Stimulated activated naive CD8-positive, alpha-beta T cell treated with anti-CD3 and anti-CD28 coated beads, Interleukin-15, Interleukin-2, amounts not matched to agents 100 U/mL and 50 U/mL, for 24 hours (primary cell): Measurements from ENCODE around the gene DCTD.

ENCODE experiments used
- ATAC-seq: fragments of 150-1000 bp; cut with Tn5 transposase; one replicate; pipeline ENCODE4 v1.10.0; 2021
- DNase-seq: peaks from one replicate; pipeline ENCODE4 v3.0.0; 2021

Gene DCTD

DNA sequence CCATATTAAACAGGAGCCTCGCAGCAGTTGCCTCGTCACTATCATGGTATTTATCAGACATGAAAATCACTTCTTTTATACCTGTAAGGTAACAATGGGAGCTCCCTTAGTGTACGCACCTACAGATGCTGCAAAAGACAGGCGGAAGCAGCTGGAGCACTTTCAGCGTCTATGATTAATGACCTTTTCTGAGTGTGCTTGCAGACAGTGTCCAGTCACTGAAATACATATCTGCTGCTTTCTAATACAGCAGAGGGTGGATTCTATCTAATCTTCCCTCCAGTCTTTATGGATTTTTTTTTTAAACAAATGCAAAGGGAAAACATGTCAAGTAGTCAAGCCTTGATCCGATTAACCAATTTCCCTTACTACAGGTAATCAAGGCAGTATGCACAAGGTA is 24.1 kb downstream of the DCTD start:
- ATAC-seq = no peak
- DNase-seq = no peak

DNA sequence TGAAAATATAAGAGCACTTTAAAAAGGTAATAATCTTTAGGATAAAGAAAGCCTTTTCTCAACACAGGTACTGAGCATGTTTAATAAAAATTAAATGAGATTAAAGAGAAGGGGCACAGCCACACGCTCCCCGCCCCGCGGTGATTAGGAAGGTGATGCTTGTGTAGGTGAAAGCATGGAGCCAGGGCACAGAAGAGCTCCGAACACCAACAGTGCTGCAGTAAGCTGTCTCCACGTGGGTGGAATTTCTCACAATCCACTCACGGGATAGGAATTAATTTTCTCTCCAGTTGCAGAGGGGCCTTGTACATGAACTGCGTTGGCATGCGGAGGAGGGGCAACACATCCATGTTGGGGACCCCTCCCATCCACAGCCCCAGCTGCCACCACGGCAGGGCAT is 27.0 kb downstream of the DCTD start:
- DNase-seq (no peak), ATAC-seq (no peak)

DNA sequence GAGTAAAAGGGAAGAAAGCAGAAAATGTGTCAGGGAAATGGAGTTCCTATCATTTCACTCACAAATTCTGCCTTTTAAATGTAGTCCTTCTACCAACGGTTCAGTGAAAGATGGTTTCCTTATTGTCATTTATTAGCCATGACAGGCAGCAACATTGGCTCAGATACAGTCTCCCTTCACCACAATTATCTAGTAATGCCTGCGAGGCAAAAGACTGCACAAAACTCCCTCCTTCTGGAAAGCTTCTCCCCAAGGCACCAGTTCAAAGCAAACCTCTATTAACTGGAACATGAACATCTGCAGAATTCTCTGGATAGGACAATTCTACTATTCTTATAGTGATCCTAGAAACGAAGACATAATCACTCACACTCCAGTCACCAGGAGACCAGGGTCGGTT is 28.3 kb downstream of the DCTD start:
- ATAC-seq (no peak), DNase-seq (no peak)

DNA sequence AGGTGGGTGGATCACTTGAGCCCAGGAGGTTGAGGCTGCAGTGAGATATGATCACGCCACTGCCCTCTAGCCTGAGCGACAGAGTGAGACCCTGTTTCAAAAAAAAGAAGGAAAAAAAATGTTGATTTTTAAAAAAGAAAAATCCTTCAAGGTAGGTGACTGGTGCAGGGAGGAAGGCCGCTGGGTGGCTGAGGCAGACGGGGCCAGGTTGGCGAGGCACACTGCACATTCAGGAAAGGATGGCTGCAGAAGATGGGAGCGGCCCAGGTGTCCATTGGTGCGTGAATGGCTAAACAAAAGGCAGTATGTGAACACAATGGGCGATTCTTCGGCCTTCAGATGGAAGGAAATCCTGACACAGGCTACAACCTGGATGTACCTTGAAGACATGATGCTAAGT is 30.4 kb downstream of the DCTD start:
- no peak for DNase-seq
- no peak for ATAC-seq

DNA sequence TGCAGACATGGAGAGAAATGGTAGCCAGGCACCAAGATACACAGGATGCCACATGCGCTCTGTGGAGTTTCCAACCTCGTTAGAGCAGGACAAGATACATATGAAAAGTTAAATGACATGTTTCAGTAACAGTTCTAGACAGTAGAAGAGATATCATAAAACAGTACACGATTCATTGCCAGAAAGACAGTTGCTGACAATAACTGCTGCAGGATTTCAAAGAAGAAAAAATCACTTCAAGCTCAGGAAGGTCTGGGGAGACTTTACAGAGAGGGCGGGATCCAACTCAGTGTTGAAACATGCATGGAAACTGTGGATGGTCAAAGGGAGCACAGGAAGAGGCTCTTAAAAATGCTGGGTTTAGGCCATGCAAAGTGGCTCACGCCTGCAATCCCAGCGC is 31.0 kb downstream of the DCTD start:
- DNase-seq = no peak
- no peak for ATAC-seq

DNA sequence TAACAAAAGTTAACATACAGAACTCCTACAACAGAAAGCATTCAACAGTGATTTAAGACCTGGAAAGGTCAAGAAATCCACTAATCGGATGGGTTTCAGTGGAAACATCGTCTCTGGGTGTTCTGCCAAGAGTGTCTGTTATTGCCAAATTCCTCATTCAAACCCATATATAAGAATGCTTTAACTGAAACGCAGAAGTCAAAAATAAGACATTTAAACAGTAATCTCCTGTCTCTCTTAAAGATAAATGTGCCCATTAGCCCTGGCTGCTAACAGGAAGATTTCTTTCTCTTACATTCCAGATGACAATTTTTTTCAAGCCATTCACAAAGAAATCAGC is 31.5 kb downstream of the DCTD start:
- DNase-seq (no peak), ATAC-seq (no peak)

DNA sequence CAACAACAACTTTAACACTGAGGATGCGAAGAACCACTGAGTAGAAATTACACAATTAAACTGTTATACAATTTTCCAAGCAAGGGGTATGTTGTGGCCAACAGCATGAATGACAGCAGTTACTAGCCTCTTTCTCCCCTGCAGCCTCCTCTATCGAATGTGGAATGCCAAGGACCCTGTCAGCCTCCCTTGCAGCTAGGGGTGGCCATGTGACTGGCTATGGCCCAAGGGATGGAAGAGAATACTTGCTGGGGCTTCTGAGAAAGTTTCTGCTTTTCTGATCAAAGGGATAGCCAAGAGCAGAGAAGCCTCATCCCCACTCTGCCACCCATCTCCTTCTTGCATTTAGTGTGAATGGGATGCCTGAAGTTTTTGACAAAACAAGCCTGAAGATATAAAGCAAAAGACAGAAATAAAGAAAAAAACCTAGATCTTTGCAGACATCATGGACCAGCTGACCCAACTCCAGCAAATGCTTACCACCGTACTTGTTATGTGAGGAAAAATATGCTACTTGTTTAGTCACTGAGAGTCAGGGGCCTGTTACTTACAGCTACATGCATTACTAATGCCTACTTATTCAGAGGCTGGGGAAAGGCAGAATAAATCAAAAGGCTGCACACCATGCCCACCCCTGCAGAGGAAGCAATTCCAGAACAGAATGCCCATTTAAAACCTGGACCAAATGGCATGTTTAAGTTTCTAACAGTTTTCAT is 32.0 kb downstream of the DCTD start:
- no peak for ATAC-seq
- DNase-seq = no peak

DNA sequence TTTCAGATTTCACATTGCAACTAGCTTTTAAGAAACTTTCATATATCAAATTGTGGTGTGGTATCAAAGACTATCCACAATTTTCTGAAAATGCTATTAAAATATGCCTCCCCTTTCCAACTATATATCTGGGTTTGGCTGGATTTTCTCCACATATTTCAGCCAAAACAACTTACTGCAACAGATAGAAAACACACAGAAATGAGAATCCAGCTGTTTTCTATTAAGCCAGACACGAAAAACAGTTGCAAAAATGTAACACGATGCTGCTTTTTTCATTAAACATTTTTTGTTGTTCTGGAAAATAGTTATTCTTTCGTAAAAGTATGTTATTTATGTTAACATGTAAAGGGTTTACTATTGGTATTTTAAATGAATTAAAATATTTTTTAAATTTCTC is 33.1 kb downstream of the DCTD start:
- ATAC-seq (no peak), DNase-seq (no peak)

DNA sequence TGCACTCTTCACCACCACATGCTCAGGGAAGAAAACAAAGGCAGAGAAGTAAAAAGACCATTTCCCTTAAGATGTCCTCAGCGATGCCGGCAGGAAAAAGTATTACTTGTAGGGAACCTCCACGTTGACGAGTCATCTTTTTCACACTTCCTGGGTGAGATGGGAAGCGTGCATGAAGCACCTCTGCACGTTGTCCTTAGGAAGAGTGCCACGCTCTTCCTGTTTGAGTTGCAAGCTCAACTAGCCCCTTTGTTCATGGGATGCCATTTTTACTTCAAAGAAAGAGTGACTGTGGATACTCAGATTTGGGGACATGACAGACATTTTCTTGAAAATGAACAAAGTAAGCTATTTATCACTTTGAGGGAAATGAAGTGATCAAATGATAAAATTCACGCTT is 33.8 kb downstream of the DCTD start:
- ATAC-seq (no peak), DNase-seq (no peak)

DNA sequence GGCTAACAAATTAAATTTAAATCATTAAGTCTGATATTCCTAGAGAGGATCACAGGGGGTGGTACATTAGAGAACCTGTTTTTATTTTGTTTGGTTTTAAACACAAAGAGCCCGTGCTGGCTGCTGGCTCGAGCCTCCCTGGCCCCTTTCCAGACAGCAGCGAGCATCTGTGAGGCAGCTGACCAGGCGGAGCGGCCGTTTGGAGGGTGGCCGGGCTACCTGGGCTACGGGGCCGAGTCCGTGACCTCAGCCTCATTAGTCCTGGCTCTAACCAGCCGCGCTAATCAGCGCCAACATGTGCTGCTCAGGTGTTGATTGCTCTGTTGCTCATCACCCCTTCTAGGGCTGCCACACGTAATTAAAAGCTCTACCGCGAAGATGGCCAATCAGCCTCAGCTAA is 35.3 kb downstream of the DCTD start:
- ATAC-seq (no peak), DNase-seq (no peak)

DNA sequence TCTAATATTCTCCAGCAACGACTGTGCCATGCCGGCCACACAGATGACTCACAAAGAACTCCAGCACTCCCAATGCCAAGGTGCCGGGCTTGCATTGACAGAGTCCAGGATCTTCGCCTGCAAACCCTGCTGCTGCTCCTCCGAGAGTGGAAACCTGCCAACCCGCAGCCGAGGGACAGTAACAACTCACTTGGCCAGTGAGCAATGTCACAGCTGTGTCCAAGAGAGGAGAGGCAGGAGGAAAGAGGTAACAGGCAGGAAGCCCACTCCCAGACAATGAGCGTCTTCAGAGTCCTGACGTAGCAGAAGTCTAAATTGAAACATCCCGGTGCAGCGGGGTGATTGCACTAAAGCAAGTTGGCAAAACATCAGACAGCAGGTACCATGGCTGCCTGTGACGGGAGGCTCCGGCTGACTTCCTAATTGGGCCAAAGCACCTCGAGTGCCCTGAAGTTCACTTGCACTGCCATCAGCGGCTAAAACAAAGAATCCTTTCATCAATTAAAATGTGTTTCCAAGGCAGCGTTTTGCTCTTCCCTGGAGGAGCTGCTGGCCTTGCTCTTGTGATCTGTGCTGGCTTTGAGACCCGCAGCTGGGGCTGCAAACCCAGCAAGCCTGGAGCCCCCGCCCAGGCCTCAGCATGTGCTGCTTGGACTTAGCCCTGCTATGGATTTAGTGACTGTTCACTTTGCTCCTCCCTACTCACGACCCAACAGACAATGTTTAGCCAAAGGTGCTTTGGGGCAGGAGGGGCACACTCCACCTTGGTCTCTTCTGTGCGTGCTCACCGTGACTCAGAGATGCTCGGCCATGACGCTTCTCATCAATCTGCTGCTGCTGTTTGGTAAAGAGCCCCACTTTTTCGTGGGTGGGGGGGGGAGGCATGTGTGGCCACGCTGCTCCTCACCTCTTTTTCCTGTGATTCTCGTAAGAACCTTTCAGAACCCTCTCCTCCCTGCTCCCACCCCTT is 36.5 kb downstream of the DCTD start:
- ATAC-seq (no peak), DNase-seq (no peak)

DNA sequence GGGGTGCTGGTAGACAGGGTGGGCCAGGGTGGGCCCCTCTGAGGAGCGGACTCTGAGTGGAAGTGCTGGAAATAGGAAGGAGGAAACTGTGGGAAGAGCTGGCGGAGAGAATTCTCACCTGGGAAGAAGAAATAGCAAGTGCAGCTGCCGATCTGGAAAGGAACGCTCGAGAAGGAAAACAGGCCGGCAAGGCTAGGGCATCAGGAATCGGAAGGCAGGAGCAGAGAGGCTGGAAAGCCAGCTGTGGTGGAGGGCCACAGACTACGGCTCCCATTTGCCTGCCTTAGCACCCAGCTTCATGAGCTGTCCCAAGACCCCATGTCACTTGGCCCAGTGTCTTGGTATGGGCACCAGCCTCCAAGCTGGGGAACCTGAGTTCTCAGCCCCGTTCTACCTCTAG is 37.3 kb downstream of the DCTD start:
- no peak for ATAC-seq
- no peak for DNase-seq

DNA sequence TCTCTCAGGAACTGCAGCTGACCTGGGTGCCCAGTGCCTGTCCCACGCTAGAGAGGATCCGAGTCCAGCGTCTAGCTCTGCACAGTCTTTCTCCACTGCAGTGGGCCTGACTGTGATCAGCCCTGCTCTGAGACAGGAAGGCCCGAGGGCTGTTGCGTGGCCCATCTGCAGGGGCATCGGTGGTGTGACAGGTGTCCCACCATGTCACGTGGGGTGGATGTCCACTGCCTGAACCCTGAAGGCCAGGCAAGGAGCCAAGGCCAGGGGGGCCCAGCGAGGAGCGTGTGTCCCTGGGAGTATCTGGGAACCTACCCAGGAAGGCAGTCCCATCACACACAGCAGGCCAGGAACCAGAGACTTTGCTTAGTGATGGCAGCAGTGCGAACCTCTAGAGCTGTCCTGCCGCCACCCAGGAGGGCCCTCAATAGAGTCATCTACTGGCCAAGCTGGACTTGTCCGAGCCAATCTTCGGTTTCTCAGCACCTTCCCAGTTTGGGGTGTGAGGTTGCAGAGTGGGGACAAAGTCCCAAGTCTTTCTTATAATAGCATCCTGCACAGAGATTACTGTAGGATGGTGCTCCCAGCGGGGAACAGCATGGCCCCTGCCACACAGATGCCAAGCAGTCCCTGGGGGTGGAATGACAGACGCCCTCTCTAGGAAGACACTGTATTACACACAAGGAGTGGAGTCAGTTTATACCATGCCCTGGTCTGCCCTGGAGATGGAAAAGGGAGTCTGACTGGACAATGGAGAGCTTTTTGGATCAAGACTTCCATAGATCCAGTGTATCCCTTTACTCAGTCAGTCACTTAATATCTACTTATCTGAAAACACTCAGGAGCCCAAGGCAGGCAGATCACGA is 38.3 kb downstream of the DCTD start:
- ATAC-seq (no peak), DNase-seq (no peak)

DNA sequence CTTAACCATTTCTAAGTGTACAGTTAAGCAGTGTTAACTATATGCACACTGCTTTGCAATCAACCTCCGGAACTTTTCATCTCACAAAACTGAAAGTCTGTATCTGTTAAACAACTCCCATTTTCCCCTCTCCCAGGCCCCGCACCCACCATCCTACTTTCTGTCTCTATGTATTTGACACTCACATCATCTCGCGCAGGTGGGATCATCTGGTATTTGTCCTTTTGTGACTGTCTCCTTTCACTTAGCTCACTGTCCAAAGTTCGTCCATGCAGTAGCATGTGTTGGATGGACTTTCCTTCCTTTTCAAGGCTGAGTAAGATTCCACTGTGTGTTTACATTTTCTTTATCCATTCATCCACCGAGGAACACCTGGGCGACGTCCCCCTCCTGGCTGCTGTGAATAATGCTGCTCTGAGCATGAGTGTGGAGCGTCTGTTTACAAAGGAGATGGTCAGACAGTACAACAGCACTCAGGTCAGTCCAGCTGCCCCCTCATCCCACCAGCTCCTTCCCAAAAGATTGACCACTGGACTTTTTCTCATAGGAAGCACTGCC is 39.8 kb downstream of the DCTD start:
- ATAC-seq (no peak), DNase-seq (no peak)

DNA sequence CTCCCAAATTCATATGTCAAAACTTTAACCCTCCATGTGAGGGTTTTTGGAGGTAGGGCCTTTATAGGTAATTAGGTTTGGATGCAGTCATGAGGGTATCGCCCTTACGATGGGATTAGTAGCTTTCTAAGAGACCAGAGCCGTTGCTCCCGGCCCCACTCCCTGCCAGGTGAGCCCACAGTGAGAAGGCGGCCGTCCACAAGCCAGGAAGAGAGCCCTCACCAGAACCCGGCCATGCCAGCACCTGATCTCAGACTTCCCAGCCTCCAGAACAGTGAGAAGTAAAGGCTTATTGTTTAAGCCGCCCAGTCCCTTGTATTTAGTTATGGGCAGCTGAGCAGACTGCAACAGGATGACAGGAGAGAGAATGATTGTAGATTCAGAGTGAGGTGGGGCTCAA is 40.8 kb downstream of the DCTD start:
- DNase-seq = no peak
- ATAC-seq = no peak

DNA sequence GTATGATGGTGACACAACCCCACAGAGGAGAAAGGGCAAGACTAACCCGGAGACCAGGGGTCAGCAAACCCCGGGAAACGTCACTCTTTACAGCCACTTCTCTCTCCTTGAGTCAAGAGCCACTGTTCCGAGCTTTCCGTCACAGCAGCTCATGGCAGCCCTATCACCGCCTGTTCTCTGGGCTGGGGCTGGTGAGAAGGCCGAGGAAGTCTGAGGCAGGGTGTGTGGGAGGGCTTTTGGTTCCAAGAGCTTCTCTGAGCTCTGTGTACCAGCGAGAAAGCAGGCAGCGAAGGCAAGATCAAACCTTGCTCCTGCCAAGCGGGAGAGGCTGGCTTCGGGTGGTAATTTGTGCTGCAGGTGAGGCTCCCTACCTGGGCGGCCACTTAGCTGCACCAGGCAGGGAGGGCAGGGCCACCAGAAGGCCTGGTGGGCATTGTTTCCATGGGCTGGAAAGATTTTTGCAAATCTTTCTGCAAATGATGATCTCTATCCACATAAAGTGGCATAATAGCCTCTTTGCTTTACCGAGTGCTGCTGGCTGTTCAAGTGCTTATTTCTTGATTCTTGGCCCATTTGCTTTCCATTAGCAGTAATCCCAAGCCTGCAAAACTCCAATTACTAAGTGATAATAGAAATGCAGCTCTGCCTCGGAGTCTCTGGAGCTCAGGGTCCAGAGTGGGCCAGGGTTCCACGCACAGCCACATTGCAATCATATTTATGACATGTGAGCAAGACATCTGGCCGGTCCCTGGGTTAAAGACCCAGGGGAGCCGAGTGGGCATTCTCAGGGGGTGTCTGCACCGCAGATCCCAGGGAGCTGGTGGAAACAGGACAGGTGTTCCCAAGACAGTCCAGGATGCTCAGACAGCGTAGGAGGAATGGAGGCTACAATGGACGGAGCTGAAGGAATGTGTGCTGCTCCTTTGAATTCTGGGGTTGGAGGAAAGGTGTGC is 41.5 kb downstream of the DCTD start:
- DNase-seq (no peak), ATAC-seq (no peak)

DNA sequence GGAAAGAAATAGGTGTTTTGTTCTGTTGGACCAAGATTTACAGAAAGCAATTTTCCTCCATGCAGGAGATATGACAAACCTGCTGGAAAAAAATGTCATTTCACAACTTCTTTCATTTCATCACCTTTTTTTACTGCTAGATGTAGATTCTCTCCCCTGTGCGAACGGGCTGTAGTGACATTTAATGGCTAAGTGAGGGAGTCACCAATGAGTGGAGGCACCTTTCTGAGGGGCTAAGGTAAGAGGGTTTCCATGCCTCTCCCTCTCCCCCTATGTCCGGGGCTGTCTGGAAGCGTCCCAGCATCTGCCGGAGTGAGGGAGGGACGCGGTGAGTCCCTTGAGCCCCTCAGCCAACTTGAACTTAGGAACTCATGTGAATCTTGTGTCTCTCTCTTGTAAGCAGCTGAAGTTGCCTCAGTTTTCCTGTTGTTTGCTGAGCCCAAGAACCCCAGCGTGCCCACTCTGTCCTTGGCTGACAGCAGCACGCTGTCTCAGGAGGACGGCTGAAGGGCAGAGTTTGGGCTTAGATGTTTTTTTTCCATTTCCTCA is 42.3 kb downstream of the DCTD start:
- DNase-seq (no peak), ATAC-seq (no peak)

DNA sequence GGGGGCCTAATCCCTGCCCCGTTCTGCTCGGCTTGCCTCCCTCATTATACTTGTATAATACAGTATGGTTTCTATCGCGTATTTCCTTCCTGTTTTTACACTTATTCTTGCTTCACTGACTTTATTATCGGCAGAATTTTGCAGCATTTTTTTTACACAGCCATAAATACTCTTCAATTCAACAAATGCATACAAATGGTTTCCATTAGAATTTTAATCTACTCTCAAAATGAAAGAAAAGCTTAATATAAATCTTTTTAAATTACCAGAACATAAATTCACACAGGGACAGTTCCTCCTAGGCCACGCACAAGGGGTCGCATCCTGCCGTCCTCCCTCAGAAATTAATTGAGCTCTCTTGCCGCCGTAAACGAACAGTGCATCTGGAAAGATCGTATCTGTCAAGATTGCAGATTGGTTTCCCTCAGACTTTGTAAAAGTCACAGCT is 42.9 kb downstream of the DCTD start:
- ATAC-seq = no peak
- no peak for DNase-seq

DNA sequence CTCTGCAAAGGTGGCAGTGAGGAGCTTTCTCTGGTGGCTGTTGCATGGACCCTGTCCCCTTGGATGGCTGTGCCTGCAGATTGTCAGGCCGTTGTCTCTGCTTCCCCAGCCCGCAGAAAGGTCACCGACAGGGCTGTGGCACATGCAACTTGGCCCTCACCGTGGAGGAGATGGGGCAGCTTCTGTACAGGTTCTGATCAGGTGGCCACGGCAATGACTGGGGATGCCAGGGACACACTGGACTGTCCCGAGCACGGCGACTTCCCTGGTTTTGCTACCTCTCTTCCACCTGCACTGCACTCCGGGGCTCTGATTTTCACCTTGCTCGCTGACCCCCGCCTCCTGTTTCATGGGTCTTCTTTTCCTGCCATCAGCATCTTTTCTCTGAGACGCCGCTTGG is 43.5 kb downstream of the DCTD start:
- no peak for ATAC-seq
- no peak for DNase-seq

DNA sequence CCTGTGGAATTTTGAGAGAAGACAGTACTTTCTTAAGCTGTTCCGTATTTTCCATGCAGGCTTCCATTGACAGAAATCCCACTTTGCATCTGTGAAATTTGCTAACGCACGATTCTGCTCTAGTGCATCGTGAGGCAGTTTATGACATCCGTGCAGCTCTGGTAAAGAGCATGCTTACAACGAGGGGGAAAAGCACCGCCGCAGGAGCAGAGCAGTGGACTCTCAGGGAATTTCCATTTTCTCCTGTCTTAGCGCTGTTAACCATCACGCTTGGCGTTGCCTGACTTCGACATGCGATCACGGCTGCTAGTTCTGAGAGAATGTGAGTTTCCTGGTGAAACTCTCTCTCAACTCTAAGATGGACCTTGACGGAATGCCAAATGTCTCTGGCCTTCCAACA is 43.9 kb downstream of the DCTD start:
- no peak for ATAC-seq

DNA sequence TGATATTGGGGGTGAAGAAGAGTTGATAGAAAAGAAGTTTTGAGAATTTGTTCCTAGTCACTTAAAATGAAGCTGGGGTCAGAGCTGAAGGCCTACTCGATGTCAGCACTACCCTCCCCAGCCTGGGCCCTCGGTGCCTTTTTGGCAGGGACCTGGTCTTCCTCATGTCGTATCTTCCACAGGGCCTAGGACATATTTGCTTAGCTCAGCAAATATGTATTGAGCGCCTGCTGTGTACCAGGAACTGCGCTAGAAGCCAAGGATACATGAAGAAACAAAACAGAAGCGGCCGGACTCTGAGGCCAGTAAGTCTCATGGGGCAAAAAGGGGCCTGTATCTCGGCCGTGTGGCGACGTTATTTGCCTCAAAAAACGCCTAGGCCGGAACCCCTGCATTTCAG is 44.3 kb downstream of the DCTD start:
- no peak for ATAC-seq
- no peak for DNase-seq

More for the DNA sequence above, 43.9 kb downstream of the DCTD start:
- no peak for DNase-seq
